ENCODE measurements around the gene PPP6R3.
"Not testable (repeated sequence)": the region's sequence is repeated elsewhere in the genome, so short reads cannot be mapped to it uniquely, and the experiment has no call there.

PPP6R3 gene

DNA sequence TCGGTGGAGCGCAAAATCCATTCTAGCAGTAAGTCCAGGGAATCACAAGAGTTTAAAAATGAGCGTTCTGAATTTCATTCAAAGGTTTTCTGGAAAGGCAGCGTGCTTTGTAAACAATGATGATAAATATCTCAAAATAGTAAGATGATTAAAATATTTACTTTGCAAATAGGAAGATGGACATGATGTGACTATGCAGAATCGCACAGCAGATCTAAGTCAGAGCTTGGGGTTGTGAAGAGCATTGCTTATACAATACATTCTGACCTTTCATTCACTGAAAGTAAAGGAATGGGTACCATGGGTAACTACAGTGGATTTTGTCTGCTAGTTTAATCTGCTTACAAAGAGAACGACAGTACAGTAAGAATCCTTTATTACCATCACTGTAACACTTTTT lies 77.5 kb downstream of the PPP6R3 start:
- Histone ChIP-seq H3K79me2 (ENCODE audit: insufficient read depth, low read length) (peaks cover 75% of the 10 kb centered on the region), H3K36me3 (ENCODE audit: insufficient read depth, low read length) (peaks cover 77% of the 10 kb centered on the region), H2AFZ (ENCODE audit: low read length) (no peak overlapping the region), H3K27me3 (ENCODE audit: insufficient read depth, low read length, poor library complexity, severe bottlenecking) (no peaks in the 10 kb centered on the region), H3K4me2 (ENCODE audit: low read depth, low read length, poor library complexity, severe bottlenecking) (no peak overlapping the region), H3K9me2 (replicated peaks; ENCODE audit: low read depth, low read length) (no peaks in the 10 kb centered on the region), H3F3A (ENCODE audit: low read depth) (no peaks in the 10 kb centered on the region), H3K4me1 (ENCODE audit: insufficient read depth, low read length, poor library complexity, severe bottlenecking) (no peaks in the 10 kb centered on the region), H4K20me1 (ENCODE audit: insufficient read depth, low read length, poor library complexity, severe bottlenecking) (peaks cover 51% of the 10 kb centered on the region), H3K9me3 (ENCODE audit: insufficient read depth, low read depth, low read length) (no peaks in the 10 kb centered on the region), H3K9ac (ENCODE audit: low read depth, low read length, poor library complexity, severe bottlenecking) (no peak overlapping the region), H3K4me3 (ENCODE audit: low read length, poor library complexity, severe bottlenecking) (no peak overlapping the region)
- TF ChIP-seq, protein P1, sequence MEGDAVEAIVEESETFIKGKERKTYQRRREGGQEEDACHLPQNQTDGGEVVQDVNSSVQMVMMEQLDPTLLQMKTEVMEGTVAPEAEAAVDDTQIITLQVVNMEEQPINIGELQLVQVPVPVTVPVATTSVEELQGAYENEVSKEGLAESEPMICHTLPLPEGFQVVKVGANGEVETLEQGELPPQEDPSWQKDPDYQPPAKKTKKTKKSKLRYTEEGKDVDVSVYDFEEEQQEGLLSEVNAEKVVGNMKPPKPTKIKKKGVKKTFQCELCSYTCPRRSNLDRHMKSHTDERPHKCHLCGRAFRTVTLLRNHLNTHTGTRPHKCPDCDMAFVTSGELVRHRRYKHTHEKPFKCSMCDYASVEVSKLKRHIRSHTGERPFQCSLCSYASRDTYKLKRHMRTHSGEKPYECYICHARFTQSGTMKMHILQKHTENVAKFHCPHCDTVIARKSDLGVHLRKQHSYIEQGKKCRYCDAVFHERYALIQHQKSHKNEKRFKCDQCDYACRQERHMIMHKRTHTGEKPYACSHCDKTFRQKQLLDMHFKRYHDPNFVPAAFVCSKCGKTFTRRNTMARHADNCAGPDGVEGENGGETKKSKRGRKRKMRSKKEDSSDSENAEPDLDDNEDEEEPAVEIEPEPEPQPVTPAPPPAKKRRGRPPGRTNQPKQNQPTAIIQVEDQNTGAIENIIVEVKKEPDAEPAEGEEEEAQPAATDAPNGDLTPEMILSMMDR (conservative IDR thresholded peaks at IDR 0.05; ENCODE audit: low read length): no peak
- no peak for TF ChIP-seq EZH2phosphoT487 (IDR thresholded peaks at IDR 0.05; ENCODE audit: borderline replicate concordance)

- Histone ChIP-seq H3K27me3 (ENCODE audit: insufficient read depth, low read length, poor library complexity, severe bottlenecking) (no peaks in the 10 kb centered on the region), H3K9ac (ENCODE audit: low read depth, low read length, poor library complexity, severe bottlenecking) (no peak overlapping the region), H2AFZ (ENCODE audit: low read length) (no peak overlapping the region), H3K9me3 (ENCODE audit: insufficient read depth, low read depth, low read length) (no peaks in the 10 kb centered on the region), H3K9me2 (replicated peaks; ENCODE audit: low read depth, low read length) (no peaks in the 10 kb centered on the region), H3K4me2 (ENCODE audit: low read depth, low read length, poor library complexity, severe bottlenecking) (no peak overlapping the region), H4K20me1 (ENCODE audit: insufficient read depth, low read length, poor library complexity, severe bottlenecking) (peaks cover 53% of the 10 kb centered on the region), H3F3A (ENCODE audit: low read depth) (no peaks in the 10 kb centered on the region), H3K36me3 (ENCODE audit: insufficient read depth, low read length) (peaks cover 83% of the 10 kb centered on the region), H3K4me1 (ENCODE audit: insufficient read depth, low read length, poor library complexity, severe bottlenecking) (no peaks in the 10 kb centered on the region), H3K4me3 (ENCODE audit: low read length, poor library complexity, severe bottlenecking) (no peak overlapping the region), H3K79me2 (ENCODE audit: insufficient read depth, low read length) (peaks cover 75% of the 10 kb centered on the region)
- no peak for TF ChIP-seq EZH2phosphoT487 (IDR thresholded peaks at IDR 0.05; ENCODE audit: borderline replicate concordance)
- TF ChIP-seq, protein P1 (conservative IDR thresholded peaks at IDR 0.05; ENCODE audit: low read length): no peak
These were observed 78.8 kb downstream of the PPP6R3 start for GRCh38 chr11:68539395-68539794.

- H3K9ac ChIP-seq (ENCODE audit: low read depth, low read length, poor library complexity, severe bottlenecking); H3F3A ChIP-seq (ENCODE audit: low read depth); H3K4me3 ChIP-seq (ENCODE audit: low read length, poor library complexity, severe bottlenecking); H3K9me2 ChIP-seq (replicated peaks; ENCODE audit: low read depth, low read length); H2AFZ ChIP-seq (ENCODE audit: low read length); H3K4me1 ChIP-seq (ENCODE audit: insufficient read depth, low read length, poor library complexity, severe bottlenecking); H3K27me3 ChIP-seq (ENCODE audit: insufficient read depth, low read length, poor library complexity, severe bottlenecking); H3K9me3 ChIP-seq (ENCODE audit: insufficient read depth, low read depth, low read length); H3K4me2 ChIP-seq (ENCODE audit: low read depth, low read length, poor library complexity, severe bottlenecking): not testable (repeated sequence)
- Histone ChIP-seq H3K36me3 (ENCODE audit: insufficient read depth, low read length) (peaks cover 88% of the 10 kb centered on the region), H4K20me1 (ENCODE audit: insufficient read depth, low read length, poor library complexity, severe bottlenecking) (peaks cover 51% of the 10 kb centered on the region), H3K79me2 (ENCODE audit: insufficient read depth, low read length) (peaks cover 68% of the 10 kb centered on the region)
These were observed 80.0 kb downstream of the PPP6R3 start for GRCh38 chr11:68540504-68540903.

GRCh38 chr11:68541116-68541515 lies 80.6 kb downstream of the PPP6R3 start:
- Histone ChIP-seq H3K79me2 (ENCODE audit: insufficient read depth, low read length) (peaks cover 68% of the 10 kb centered on the region), H4K20me1 (ENCODE audit: insufficient read depth, low read length, poor library complexity, severe bottlenecking) (peaks cover 49% of the 10 kb centered on the region), H3K27me3 (ENCODE audit: insufficient read depth, low read length, poor library complexity, severe bottlenecking) (no peaks in the 10 kb centered on the region), H3K4me2 (ENCODE audit: low read depth, low read length, poor library complexity, severe bottlenecking) (no peak overlapping the region), H3K4me3 (ENCODE audit: low read length, poor library complexity, severe bottlenecking) (no peak overlapping the region), H3K4me1 (ENCODE audit: insufficient read depth, low read length, poor library complexity, severe bottlenecking) (no peaks in the 10 kb centered on the region), H3K9me2 (replicated peaks; ENCODE audit: low read depth, low read length) (no peaks in the 10 kb centered on the region), H3K9me3 (ENCODE audit: insufficient read depth, low read depth, low read length) (no peaks in the 10 kb centered on the region), H2AFZ (ENCODE audit: low read length) (no peak overlapping the region), H3F3A (ENCODE audit: low read depth) (no peaks in the 10 kb centered on the region), H3K9ac (ENCODE audit: low read depth, low read length, poor library complexity, severe bottlenecking) (no peak overlapping the region), H3K36me3 (ENCODE audit: insufficient read depth, low read length) (peaks cover 92% of the 10 kb centered on the region)
- TF ChIP-seq EZH2phosphoT487 (IDR thresholded peaks at IDR 0.05; ENCODE audit: borderline replicate concordance): no peak
- TF ChIP-seq, protein P1 (conservative IDR thresholded peaks at IDR 0.05; ENCODE audit: low read length): no peak

Data from Loucy (cell line).